Measurements from ENCODE around the gene YES1.

Gene YES1

DNA sequence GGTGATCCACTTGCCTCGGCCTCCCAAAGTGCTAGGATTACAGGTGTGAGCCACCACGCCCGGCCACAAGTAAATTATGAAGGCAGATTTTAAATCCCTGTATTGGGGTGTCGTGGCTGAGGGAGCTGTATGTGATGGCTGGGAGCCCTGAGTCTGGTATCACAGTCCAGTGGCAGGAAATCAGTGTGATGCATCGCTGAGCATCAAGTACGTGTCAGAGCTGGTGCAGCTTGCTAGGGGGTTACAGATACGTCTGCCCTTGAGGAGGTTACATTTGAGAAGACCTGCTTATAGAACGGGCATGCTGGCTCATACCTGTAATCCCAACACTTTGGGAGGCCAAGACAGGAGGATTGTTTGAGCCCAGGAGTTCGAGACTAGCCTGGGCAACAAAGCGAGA lies 103.9 kb downstream of the YES1 start:
- H3K36me3 ChIP-seq (ENCODE audit: insufficient read depth): no peaks in the 10 kb centered on the region
- no peak overlapping the region for H3K4me3 ChIP-seq (IDR thresholded peaks at IDR 0.05; ENCODE audit: insufficient read depth, low read depth, low read length)
- H2AFZ ChIP-seq (ENCODE audit: low read depth): no peak overlapping the region
- no peak overlapping the region for H3K4me2 ChIP-seq
- H3K27ac ChIP-seq: no peak overlapping the region
- H3K79me2 ChIP-seq (ENCODE audit: insufficient read depth, low read depth): peaks cover 13% of the 10 kb centered on the region; the same call in 1 of the 2 replicates
- peaks cover 10% of the 10 kb centered on the region for H3K4me1 ChIP-seq (ENCODE audit: low read depth, poor library complexity, severe bottlenecking)
- no peaks in the 10 kb centered on the region for H4K20me1 ChIP-seq (ENCODE audit: insufficient read depth)
- no peak overlapping the region for H3K9ac ChIP-seq
- TF ChIP-seq, protein P1, sequence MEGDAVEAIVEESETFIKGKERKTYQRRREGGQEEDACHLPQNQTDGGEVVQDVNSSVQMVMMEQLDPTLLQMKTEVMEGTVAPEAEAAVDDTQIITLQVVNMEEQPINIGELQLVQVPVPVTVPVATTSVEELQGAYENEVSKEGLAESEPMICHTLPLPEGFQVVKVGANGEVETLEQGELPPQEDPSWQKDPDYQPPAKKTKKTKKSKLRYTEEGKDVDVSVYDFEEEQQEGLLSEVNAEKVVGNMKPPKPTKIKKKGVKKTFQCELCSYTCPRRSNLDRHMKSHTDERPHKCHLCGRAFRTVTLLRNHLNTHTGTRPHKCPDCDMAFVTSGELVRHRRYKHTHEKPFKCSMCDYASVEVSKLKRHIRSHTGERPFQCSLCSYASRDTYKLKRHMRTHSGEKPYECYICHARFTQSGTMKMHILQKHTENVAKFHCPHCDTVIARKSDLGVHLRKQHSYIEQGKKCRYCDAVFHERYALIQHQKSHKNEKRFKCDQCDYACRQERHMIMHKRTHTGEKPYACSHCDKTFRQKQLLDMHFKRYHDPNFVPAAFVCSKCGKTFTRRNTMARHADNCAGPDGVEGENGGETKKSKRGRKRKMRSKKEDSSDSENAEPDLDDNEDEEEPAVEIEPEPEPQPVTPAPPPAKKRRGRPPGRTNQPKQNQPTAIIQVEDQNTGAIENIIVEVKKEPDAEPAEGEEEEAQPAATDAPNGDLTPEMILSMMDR (conservative IDR thresholded peaks at IDR 0.05; ENCODE audit: low read depth, low read length): no peak
- H3K27me3 ChIP-seq (ENCODE audit: insufficient read depth, low read depth): no peaks in the 10 kb centered on the region

DNA sequence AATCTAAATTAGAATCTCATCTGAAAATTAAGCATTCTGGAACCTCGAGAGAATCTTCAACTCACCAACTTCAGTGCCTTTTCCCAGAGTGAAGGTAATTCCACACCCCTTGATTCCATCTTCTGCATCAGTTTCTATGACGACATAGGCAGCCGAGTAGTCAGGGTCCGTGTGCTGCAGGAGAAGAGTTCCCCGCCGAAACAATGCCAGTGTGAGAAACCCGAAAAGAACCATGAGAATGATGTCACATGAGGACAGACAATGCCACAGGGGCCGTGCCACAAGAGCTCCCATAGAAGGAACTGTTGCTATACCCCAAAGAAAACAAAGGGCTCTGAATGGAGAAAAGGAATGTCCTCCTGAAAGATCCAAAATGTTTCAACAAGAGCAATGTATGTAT lies 105.6 kb downstream of the YES1 start:
- H3K4me1 ChIP-seq (ENCODE audit: low read depth, poor library complexity, severe bottlenecking): peaks cover 21% of the 10 kb centered on the region
- H3K4me3 ChIP-seq (IDR thresholded peaks at IDR 0.05; ENCODE audit: insufficient read depth, low read depth, low read length): no peak overlapping the region
- no peak overlapping the region for H2AFZ ChIP-seq (ENCODE audit: low read depth)
- H3K36me3 ChIP-seq (ENCODE audit: insufficient read depth): no peaks in the 10 kb centered on the region
- H3K79me2 ChIP-seq (ENCODE audit: insufficient read depth, low read depth): peaks cover 12% of the 10 kb centered on the region; the same call in 1 of the 2 replicates
- no peaks in the 10 kb centered on the region for H3K27me3 ChIP-seq (ENCODE audit: insufficient read depth, low read depth)
- H3K4me2 ChIP-seq: no peak overlapping the region
- no peak overlapping the region for H3K9ac ChIP-seq
- no peak overlapping the region for H3K27ac ChIP-seq
- TF ChIP-seq, protein P1 (conservative IDR thresholded peaks at IDR 0.05; ENCODE audit: low read depth, low read length): no peak
- no peaks in the 10 kb centered on the region for H4K20me1 ChIP-seq (ENCODE audit: insufficient read depth)

- H2AFZ ChIP-seq (ENCODE audit: low read depth): no peak overlapping the region
- H3K4me2 ChIP-seq: no peak overlapping the region
These were observed 108.7 kb downstream of the YES1 start for GRCh38 chr18:703213-703967.

GRCh38 chr18:697800-698199 lies 114.2 kb downstream of the YES1 start:
- no peaks in the 10 kb centered on the region for H3K36me3 ChIP-seq (ENCODE audit: insufficient read depth)
- H3K79me2 ChIP-seq (ENCODE audit: insufficient read depth, low read depth): no peaks in the 10 kb centered on the region
- H3K4me2 ChIP-seq: no peak overlapping the region
- no peaks in the 10 kb centered on the region for H4K20me1 ChIP-seq (ENCODE audit: insufficient read depth)
- no peak overlapping the region for H3K4me3 ChIP-seq (IDR thresholded peaks at IDR 0.05; ENCODE audit: insufficient read depth, low read depth, low read length)
- H3K4me1 ChIP-seq (ENCODE audit: low read depth, poor library complexity, severe bottlenecking): peaks cover 31% of the 10 kb centered on the region
- no peak overlapping the region for H2AFZ ChIP-seq (ENCODE audit: low read depth)
- TF ChIP-seq, protein P1 (conservative IDR thresholded peaks at IDR 0.05; ENCODE audit: low read depth, low read length): no peak
- no peaks in the 10 kb centered on the region for H3K27me3 ChIP-seq (ENCODE audit: insufficient read depth, low read depth)
- H3K27ac ChIP-seq: no peak overlapping the region
- no peak overlapping the region for H3K9ac ChIP-seq

More at GRCh38 chr18:703213-703967, 108.7 kb downstream of the YES1 start:
- Histone ChIP-seq H4K20me1 (ENCODE audit: insufficient read depth) (no peaks in the 10 kb centered on the region), H3K9ac (no peak overlapping the region), H3K4me1 (ENCODE audit: low read depth, poor library complexity, severe bottlenecking) (peaks cover 11% of the 10 kb centered on the region), H3K27ac (no peak overlapping the region), H3K79me2 (ENCODE audit: insufficient read depth, low read depth) (no peaks in the 10 kb centered on the region; the same call in 1 of the 2 replicates), H3K27me3 (ENCODE audit: insufficient read depth, low read depth) (no peaks in the 10 kb centered on the region), H3K36me3 (ENCODE audit: insufficient read depth) (no peaks in the 10 kb centered on the region), H3K4me3 (IDR thresholded peaks at IDR 0.05; ENCODE audit: insufficient read depth, low read depth, low read length) (no peak overlapping the region)
- TF ChIP-seq, protein P1 (conservative IDR thresholded peaks at IDR 0.05; ENCODE audit: low read depth, low read length): no peak
